GM12872 (cell line): ENCODE data around the gene STARD8.

Source experiments
- CTCF ChIP-seq: IDR thresholded peaks from 3 replicates; pipeline ENCODE4 v1.5.1; 2011; ENCODE audit warnings: low read depth, mild to moderate bottlenecking, low read length, moderate library complexity; ENCODE audit not compliant: insufficient read depth

Gene STARD8

DNA sequence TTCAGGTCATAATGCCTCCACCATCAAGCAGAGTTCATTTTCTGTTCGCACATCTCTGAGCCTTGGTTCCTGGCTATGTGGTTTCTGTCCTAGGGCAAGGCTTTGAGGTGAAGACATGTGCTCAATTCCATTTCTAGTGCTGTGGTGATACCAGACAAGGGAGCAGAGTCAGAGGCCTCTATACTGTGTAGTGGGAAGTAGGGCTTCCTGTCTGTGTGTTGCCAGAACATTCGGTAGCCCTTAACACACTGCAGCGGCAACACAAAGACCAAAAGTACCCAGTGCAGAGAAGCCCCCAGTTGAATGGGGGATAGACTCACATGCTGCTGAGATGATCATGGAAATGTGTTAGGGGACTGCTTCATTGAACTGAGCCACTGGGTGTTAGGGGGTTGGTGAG, 56.4 kb downstream of the STARD8 start:
- no peak for TF ChIP-seq CTCF

DNA sequence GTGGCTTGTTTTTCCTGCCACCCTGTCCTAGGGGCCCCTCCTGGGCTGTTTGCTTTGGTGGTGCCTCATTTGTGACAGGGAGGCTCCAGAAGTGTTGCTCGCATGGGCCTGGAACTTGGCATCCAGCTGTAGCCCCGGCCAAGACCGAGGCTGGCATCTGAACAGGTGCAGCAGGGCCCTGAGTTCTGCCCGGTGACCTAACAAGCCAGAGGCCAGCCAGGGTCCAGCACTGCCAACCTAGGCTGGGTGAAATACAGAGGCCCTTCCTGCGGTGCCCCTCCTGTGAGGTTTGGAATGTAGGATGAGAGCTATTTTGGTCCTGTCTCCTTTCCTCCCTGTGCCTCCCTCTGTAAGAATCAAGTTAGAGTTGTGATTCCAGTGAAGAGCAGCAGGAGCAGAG, 58.5 kb downstream of the STARD8 start:
- TF ChIP-seq CTCF, result no peak

DNA sequence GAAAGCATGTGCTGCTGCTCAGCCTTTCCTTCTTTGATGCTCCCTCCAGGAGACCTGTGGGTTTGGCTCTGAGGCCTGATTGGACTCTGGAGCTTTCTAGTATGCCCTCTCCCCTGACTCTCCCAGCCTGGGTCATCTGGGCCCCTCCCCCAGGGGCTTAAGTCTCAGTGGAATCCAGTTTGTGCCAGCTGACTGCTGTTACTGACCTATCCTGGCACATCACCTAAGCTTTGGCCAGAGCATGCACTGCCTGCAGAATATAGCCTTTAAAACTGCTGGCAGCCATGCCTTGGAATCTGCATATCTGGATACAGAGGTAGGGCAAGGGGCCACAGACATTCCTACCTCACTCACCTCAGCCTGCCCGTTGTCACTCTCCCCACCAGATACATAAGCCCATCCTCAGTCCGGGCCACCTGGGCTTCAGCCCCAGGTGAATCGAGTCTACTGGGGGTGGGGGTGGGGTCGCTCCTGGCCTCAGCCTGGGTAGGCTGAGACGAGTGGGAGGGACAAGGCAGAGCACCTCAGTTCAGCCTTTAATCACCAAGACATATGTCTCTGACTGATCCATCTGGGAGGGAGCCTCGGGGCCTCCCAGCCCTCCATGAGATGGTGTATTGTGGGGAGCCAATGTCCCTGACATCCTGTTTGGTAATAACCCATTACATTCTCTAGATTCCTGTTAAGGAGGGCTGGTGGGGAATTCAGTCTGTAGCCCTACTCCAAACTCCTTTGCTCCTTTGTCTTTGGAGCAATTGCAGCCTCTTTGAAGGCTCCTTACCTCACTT, 61.2 kb downstream of the STARD8 start:
- TF ChIP-seq CTCF, result no peak

GRCh38 chrX:68710870-68711576, 63.6 kb downstream of the STARD8 start:
- peak; percentile 48; the same call in 2 of the 3 replicates for TF ChIP-seq CTCF

DNA sequence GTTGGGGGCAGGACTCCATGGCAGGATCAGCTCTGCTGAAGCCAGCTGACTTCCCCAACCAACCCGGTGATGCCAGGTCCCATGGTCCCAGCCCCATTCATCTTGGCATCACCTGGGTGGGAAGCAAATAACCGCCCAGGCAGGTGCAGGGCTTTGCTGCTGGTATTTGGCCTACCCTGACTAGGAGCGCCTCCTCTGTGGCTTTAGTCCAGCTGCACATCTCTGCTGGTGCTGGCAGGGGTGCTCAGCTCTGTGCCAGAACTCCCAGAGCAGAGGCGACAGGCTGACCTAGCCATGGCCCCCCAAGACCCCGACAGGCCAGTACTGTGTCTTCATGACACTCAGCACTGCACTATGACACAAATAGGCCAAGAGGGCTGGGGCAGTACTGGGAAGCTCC, 64.4 kb downstream of the STARD8 start:
- no peak for TF ChIP-seq CTCF

DNA sequence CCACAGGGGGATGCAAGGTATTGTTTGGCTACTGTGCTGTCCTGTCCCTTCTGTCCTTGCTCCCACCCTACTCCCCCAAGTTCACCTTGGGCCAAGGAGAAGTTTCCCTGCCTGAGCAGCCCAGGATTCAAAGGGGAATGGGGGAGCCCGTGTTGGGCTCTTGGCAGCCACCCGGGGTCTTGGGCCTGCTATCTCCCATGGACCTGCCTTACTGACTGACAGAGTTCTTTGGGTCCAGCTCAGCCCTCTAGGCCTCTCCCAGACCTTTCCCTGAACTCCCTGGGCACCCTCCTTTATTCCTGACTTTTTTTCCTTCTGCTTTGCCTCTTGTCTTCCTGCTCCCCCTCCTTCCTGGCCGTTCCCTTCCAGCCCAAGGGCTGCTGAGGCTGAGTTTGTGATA, 67.4 kb downstream of the STARD8 start:
- no peak for TF ChIP-seq CTCF

GRCh38 chrX:68717196-68717595, 69.7 kb downstream of the STARD8 start:
- no peak for TF ChIP-seq CTCF
